GM19324 (cell line): Measurements from ENCODE around the gene PPFIA4.
A peak's percentile ranks its signal among the peaks of the same experiment; 100 is the strongest.
"Not testable (repeated sequence)": the region's sequence is repeated elsewhere in the genome, so short reads cannot be mapped to it uniquely, and the experiment has no call there.

ENCODE experiments used
- ATAC-seq: cut with Tn5 transposase; IDR thresholded peaks from one replicate; pipeline ENCODE4 v1.9.1; 2021; ENCODE audit warnings: mild to moderate bottlenecking, moderate library complexity; ENCODE audit not compliant: unreplicated experiment, low FRiP score

Gene PPFIA4

DNA sequence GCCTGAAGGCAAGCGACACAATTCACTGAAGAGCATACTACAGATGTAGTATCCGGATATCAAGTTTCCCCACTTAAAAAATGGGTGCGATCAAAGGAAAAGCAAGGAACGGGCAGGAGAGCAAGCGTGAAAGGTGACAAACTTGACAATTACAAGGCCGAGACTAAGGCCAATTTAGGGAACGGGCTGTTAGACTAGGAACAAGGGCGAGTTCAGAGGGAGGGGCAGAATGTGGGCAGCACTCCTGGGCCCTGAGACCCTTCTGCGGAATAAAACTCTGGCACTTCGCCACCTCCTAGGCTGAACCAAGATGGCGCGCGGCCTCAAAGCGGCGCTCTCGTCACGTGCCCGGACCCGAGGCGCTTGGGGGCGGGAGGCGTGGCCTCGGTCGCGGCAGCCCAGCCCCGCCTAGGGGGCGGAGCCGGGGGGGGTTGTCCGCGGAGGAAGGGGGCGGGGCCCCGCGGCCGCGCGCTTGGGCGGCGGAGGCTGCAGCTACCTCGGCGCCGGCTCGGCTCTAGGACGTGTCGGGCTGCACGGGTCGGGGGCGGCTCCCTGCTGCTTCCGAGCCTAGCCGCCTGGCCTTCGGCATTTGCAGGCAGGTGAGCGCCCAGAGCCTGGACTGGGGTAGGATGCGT, at the start of gene PPFIA4:
Gene PPFIA4, plus strand, starts transcription at position 461 of the 635 bp plus-strand sequence. CDS start 12,518 bp downstream, outside the sequence.
- ATAC-seq: peak; percentile 54

DNA sequence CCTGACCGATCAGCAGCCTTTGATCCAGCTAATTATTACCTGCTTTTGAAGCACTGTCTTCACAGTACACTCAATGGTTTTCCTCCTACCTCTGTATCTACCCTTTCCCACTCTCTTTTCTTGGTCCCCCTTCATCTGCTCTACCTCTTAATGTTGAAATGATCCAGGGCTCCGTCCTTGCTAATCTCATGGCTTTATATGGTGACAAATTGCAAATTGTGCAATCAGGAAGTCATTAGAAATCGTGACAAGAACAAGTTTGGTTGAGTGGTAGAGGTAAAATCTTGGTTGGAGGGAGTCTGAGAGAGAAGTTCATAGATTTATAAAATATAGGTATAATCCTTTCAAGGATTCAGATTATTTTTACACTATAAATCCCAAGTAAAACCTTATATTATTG, 49.7 kb upstream of the PPFIA4 start:
- no peak for ATAC-seq

DNA sequence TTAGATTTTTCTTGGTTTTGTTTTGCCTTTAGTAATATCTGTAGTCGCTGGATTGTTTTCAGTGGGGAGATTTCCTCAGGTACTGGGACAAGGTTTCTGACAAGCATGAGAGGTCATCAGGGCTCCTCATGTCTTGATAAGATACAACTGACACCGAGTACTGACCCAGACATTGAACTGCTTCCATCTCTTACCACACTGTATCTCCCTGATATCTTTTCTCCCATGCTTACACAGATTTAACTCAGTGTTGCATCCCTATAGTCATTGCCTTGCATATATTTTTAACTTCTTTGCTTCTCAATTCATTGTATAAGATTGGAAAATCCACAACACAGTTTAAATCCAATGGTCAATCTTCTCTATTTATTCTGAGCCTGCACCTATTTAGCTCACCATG, 46.8 kb upstream of the PPFIA4 start:
- ATAC-seq: no peak

DNA sequence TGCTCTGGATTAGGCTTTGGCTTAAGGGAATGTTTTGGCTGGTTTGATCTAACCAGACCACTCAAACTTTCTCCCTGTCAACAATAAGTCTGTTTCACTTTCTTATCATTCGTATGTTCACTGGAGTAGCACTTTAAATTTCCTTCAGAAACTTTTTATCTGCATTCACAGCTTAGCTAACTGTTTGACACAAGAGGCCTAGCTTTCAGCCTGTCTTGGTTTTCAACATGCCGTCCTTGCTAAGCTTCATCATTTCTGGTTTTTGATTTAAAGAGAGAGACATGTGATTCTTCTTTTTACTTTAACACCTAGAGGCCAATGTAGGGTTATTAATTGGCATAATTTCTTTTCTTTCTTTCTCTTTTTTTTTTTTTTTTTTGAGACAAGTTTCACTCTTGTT, 44.4 kb upstream of the PPFIA4 start:
- ATAC-seq: no peak

DNA sequence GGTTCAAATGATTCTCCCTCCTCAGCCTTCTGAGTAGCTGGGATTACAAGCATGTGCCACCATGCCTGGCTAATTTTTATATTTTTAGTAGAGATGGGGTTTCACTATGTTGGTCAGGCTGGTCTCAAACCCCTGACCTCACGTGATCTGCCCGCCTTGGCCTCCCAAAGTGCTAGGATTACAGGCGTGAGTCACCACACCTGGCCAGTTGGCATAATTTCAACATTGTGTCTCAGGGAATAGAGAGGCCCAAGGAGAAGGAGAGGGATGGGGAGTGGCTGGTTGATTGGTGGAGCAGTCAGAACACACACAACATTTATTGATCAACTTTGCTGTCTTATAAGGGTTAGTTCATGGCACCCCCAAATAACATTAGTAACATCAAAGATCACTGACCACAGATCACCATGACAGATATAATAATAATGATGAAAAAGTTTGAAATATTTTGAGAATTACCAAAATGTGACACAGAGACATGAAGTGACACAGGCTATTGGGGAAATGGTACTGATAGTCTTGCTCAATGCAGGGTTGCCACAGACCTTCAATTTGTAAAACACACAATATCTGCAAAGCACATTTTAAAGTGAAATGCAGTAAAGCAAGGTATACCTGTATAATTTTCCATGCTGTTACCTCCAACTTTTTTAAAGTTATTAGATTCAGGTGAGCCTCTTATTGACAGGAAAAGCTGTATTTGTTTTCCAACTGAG, 43.4 kb upstream of the PPFIA4 start:
- no peak for ATAC-seq

DNA sequence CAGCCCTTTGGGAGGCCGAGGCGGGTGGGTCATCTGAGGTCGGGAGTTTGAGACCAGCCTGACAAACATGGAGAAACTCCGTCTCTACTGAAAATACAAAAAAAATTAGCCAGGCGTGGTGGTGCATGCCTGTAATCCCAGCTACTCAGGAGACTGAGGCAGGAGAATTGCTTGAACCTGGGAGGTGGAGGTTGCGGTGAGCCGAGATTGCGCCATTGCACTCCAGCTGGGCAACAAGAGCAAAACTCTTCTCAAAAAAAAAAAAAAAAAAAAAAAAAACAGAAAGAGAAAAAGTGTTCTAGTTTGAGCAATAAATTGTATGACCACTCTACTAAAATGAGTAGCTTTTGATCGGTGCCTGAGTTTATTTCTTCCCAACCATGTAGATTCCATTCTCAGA, 40.2 kb upstream of the PPFIA4 start:
- not testable (repeated sequence) for ATAC-seq

DNA sequence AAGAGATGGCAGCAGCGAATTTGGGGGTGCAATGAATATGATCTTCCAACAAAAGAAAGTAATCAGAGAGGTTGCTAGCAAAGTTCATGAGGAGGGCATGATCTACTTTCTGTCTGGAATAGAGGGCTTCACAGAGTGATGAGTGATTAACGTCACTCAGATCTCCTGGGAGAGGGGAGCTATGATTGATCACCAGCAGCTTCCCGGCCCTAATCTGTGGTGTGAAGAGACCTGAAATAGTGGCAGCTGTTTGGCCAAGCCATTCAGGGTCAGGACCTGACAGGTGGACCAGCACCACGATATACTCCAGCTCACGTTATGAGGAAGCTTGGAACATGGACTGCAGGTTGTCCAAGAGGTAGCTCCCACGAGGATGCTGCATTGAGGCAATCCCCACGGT, 39.0 kb upstream of the PPFIA4 start:
- no peak for ATAC-seq

DNA sequence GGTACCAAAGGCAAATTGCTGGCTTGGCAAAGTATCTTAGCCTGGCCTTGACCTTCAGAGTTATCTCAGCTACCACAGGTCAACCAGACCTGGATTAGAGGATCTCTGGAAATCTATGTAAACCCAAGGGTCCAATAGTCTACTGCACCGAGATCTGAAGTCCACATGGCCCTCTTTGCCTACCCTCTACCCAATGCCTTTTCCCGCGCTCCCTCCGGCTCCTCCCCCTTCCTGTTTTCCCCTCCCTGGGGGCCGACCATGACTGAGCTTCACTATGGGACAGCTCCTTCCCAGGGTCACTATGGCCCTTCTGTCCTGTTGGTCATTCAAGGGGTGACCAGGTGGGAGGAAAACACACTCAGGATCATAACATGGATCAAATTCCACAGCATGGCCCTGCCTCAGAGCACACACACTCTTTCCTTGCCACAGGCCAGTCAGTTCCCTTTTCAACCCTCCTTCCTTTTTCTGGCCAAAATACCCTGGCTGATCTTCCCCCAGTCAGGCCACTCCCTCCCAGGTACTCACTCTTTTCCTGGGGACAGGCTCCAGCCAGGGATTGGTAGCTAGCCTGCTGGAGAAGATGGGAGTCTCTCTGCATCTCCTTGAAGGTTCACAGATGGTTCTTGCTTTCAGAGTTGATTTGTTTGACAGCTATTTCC, 38.2 kb upstream of the PPFIA4 start:
- ATAC-seq: no peak

DNA sequence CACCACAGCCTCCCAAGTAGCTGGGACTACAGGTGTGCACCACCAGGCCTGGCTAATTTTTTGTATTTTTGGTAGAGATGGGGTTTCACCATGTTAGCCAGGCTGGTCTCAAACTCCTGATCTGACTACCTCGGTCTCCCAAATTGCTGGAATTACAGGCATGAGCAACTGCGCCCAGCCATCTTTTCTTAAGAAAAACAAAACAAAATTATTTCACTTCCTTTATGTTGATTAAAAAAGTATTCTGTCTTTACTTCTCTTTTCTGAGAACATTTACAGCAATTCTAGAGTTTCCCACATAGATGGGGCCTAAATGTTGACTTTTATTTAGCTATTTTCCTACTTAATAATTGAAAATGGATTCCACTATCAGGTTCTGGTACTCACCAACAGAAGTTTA, 36.4 kb upstream of the PPFIA4 start:
- no peak for ATAC-seq

DNA sequence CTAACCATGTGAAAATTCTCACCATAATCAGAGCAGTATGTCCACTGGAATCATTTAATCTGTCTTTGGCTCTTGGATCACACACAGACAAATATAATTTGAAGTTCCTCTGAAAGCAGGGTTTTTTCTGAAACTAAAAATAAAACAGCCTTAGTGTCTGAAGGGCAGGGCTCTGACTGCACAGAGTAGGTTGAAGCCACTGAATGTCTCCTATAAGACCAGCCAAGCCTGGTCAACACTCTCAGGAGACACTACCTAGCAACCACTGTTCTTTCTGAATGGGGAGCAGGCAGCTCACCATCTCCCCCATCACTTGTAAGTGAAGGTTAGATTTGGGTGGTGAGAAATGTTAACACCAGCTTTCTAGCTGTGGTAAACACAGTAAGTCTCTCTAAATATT, 35.2 kb upstream of the PPFIA4 start:
- no peak for ATAC-seq

DNA sequence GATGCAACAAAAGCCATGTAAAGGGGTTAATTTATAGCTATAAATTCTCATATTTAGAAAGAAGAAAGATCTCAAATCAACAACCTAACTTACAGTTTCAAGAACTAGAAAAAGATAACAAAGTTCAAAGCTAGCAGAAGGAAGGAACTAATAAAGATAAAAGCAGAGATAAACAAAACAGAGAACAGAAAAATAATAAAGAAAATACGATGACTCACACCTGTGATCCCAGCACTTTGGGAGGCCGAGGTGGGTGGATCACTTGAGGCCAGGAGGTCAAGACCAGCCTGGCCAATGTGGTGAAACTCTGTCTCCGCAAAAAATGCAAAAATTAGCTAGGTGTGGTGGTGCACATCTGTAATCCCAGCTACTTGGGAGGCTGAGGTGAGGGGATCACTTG, 31.5 kb upstream of the PPFIA4 start:
- ATAC-seq: no peak

DNA sequence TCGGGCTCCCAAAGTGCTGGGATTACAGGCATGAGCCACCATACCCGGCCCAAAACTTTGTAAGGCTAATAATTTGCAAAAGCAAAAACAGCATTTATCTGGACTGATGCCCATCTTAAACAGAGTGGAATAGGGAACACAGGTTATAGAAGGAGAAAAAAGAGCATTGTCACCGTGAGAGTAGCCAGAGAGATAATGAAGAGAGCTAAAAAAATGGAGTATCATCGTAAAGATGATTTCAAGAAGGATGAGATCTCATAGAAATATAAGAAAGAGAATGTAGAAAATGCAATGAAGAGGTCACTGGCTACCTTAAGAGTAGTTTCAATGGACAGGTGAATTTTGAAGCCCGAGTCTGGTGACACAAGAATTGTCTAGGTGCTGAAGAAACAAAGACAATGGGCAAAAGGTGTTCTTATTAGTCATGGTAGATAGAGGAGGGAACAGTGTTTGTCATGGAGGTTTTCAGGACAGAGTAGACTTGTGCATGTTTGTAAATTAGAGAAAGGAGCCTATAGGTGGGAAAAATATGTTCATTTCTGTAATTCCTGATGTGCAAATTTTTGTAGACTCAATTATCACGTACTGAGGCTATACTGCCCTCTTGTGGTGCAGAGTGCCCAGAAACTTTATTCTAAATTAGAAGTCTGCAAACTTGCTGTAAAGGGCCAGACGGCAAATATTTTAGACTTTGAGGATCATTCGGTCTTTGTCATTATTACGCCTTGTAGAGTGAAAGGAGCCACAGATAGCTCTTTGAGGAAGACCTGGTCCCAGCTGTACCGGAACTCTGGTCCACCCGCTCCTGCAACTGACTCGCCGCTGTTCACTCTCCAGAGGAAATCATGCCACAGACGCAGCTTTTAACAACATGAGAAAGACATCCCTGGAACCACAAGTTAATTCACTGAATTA, 27.2 kb upstream of the PPFIA4 start:
- ATAC-seq: no peak

DNA sequence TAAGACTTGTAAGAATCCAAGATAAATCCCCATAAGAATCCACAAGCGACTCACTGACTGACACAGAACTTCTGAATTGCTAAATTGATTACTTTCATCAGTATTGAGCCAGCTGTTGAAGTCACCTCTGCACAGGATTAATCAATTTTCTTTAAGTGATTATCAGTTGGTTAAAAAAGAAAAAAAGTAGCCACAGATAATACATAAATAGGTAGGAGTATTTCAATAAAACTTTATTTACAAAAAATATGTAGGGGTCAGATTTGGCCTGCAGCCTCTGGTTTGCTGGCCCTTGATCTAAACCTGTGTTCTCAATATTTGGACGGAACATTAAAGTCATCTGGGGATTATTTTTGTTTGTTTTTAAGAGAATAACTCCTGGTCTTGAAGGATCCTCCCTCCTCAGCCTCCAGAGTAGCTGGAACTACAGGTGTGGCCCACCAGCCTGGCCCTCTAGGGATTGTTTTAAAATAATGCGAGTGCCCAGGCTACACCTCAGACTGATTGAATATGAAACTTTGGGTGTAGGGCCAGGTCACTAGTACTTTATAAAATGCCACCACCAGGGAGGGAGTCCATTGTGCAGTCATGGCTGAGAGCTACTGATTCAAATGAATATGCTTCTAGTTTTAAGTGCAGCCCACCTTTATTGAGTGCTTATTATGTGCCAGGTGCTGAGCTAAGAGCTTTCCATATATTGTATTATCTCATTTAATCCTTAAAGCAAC, 25.9 kb upstream of the PPFIA4 start:
- ATAC-seq: no peak

DNA sequence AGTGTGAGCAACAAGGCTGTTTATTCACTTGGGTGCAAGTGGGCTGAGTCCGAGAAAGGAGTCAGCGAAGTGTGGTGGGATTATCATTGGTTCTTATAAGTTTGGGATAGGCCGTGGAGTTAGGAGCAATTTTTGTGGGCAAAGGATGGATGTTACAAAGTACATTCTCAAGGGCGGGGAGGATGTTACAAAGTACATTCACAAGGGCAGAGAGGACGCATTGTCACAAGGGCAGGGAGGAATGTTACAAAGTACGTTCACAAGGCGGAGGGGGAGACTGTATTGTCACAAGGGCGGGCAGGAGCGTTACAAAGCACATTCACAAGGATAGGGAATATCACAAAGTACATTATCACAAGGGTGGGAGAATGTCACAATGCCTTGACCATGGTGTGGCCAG, 24.3 kb upstream of the PPFIA4 start:
- ATAC-seq: no peak

DNA sequence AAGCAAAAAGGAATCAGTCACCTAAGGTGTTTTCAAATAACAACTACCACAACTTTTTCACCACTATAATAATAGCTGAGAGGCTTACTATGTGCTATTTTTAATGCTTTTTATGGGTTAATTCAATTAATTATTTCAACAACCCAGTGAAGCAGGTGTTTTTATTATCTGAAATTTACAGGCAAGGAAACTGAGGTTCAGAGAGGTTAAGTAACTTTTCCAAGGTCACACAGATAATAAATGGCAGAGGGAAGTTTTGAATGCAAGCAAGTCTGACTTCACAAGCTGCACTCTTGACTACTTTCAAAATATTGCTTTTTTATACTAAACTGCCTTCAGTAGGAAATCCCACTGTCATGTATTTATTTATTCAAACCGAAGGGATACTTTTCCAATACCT, 23.3 kb upstream of the PPFIA4 start:
- ATAC-seq: no peak

DNA sequence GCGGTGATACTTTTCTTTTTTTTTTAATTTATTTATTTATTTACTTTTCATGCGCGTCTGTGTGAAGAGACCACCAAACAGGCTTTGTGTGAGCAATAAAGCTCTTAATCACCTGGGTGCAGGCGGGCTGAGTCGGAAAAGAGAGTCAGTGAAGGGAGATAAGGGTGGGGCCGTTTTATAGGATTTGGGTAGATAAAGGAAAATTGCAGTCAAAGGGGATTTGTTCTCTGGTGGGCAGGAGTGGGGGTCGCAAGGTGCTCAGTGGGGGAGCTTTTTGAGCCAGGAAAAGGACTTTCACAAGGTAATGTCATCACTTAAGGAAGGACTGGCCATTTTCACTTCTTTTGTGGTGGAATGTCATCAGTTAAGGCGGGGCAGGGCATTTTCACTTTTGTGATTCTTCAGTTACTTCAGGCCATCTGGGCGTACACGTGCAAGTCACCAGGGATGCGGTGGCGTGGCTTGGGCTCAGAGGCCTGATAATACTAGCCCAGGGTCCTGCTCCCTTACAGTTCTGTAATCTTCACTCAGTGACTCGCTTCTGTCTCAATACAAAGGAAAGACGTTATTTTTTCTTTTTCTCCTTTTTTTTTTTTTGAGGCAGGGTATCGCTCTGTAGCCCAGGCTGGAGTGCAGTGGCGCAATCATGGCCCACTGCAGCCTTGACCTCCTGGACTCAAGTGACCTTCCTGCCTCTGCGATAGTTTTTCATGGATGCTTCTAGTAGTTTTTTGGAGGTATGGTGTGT, 20.7 kb upstream of the PPFIA4 start:
- not testable (repeated sequence) for ATAC-seq

DNA sequence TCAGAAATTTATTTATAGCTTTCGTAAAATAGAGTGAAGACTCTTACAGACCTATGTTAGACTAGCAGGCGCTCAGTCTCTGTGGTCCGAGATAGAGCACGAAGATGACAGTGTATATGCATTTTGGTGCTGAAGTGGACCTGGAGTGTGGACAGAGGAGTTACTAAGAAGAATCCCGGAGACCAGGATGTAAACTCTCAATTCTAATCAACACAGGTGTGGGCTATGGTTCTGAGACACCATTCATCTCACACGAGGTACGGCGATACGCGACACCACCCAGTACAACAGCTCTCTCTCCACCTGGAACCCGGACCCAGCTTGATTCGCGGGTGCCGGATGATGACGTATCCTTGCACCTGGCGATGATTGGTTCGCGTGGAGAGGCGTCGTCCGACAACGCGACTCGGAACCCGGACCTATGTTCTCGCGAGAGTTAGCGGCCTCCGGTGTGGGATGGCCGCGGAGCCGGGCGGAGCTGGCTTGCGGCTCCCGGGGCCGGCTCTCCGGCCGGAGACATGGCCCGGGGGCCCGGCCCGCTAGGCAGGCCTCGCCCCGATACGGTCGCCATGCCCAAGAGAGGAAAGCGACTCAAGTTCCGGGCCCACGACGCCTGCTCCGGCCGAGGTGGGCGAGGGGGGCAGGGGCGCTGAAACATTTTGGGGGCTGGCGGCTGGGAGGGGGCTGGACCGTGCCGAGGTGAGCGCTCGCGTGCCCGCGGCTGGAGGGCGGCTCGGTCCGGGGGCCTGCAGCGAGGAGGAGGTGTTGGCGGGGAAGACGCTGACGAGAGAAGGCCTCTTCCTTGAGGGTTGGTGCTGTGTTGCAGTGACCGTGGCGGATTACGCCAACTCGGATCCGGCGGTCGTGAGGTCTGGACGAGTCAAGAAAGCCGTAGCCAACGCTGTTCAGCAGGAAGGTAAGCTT, 19.1 kb upstream of the PPFIA4 start, which contains the start of gene TMEM183A:
Gene TMEM183A, plus strand, starts transcription at position 427 of the 924 bp plus-strand sequence. Its CDS starts 92 bp downstream, at position 519.
- ATAC-seq: peak; percentile 98

DNA sequence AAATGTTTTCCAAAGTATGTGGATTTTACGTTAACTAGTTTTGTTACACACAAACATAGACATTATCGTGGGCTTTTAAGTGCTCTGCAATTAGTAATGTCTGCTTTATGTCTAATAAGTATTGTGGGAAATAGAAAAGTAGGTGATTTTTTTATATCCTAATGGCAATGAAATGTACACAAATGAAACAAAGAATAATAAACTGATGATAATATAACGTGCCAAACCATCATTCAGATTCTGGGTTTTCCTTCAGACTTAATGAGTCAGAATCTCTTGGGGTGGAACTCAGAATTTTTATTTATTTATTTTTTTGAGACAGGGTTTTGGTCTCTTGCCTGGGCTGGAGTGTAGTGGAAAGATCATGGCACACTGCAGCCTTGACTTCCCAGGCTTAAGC, 17.1 kb upstream of the PPFIA4 start:
- no peak for ATAC-seq
